Eye (tissue), 1 donor: ENCODE results near the gene UBA7.

Experiments
- DNase-seq: peaks from one replicate; pipeline ENCODE4 v3.0.0-alpha.2; 2015

Gene UBA7

DNA sequence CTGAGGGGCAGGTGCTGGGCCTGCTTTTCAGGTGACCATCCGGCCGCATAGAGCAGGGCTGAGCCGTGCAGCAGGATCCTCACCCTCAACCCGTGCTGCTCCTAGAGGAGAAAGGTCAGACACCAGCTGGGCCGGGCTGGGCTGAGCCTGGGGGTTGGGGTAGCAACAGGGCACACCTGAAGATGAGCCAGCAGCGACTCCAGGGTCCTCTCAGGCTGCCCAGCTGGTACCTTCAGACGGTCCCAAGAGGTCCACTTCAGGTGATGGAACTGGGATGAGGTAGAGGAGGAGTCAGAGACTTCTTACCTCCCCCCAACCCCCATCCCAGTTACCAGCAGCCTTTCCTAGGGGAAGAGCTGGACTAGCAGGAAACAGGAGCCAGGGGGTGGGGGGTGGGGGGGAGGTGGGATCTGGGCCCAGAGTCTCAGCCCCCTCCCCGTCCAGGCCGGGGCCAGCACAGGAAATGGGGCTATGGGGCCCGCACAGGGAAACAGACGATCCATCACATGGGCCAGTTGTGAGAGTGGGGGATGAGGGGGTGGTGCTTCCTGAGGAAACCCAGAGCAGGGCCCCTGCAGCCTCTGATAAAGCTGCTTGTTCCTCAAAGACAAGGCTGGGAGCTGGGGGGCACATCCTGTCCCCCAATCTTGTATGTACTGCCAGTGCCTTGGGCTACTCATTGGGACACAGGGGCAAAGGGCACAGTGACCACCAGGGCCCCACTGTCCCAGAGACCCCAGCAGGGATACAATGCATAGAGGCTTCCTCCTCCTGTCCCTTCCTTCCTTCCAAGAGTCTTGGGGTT is 7.7 kb downstream of the UBA7 start:
- DNase-seq, result peak; percentile 90

DNA sequence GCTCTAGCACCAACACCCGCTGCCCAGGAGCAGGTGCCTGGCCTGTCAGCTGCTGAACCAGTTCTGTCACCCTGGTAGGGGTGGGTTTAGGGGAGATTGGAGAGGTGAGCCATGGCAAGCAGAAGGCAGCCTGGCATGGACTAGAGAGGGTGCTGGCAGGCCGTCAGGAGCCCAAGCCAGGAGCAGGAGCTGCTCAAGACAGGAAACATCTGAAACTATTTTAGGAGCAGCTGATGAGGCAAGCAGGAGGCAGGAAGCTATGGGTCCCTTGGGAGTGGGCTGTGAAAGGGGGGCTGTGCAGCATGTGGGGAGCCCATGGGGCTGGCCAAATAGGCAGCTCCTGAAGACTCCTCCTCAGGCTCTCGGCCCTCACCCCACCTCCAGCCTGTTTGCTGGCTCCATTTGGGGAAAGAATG is 8.4 kb downstream of the UBA7 start:
- DNase-seq, result peak; percentile 82

DNA sequence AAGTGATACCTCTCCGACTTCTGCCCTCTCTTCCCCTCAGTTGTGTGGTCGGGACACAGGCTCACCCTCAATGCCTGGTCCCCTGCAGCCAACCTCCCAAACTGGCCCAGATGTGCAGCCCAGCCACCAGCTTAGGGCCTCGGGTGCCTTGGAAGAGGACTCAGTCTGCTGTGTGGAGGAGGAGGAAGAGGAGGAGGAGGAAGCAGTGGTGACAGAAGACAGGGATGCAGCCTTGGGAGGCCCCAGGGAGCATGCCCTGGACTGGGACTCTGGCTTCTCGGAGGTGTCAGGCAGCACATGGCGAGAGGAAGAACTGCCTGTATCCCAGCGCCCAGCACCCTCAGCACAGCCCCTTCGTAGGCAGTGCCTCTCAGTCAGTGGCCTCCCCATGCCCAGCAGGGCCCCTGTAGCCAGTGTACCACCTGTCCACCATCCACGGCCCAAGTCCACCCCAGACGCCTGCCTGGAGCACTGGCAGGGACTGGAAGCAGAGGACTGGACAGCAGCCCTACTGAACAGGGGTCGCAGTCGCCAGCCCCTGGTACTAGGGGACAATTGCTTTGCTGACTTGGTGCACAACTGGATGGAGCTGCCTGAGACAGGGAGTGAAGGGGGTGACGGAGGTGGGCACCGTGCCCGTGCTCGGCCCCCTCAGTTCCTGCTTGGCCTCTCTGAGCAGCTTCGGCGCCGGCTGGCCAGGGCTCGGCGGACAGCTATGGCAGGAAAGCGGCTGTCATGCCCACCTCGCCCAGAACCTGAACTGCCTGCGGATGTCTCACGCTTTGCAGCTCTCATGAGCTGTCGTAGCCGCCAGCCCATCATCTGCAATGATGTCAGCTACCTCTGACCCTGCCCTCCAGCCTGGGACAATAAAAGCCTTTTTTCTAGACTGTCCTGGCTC is 9.4 kb downstream of the UBA7 start:
- DNase-seq, result no peak

DNA sequence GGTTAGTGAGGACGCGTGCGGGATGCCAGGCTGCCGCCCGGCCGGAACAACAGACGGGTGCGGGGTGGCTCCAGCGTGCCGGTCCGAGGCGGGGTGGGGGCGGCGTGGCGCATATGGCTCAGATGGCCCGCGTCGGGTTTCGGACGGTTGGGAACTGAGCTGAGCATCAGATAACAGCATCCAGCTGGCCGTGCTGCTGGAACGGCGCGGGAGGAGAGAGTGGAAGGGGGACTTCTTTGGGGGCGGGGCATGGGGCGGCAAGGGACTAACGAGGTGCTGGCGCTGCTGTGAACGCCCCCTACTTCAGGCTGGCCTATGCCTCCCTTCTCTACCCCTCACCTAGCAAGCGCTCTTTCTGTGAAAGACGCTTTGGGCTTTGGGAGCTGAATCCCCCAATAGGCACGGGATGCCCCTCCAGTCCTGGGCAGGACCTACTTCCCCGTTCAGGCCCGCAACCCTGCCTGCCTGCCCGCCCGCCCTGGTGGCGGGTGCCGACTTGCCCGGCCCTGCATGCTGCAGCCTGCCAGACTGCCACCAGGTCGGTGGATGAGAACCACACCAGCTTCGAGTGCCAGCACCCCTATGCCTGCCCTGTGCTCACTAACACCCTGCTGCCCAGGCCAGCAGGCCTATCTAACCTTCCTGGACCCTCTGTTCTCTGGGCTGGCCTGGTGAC is 10.2 kb downstream of the UBA7 start:
- no peak for DNase-seq

DNA sequence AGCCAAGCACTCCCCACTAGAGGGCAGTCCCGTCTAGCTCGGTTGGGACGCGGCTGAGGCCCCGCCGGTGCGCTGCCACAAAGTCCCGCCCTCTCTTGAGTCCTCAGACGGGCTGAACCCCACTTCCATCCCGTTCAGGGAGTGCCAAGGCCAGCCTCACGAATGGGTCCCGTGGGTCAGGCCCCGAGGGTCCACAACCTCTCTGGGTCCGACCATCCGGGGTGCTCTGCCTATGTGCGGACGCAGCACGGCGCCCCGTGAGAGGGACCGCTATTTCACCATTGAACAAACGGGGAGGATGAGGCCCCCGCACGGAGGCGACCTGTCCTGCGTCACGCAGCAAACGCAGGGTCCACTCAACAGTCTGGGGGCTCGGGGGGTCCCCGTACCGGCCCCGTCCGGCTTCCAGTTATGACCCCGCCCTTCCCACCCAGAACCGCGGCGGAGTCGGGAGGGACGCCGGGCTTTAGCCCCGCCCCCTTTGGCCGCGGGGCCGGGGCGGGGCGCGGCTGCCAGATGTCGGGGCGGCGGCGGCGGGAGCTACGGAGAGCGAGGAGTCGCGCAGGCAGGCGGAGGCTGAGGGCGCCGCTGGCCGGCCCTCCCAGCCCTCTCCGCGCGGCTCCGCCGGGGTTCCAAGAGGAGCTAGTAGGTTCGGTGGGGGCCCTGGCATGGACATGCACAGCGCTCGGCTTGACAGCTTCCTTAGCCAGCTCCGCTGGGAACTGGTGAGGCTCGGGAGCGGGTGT is 10.9 kb downstream of the UBA7 start, which contains the start of gene INKA1:
TSS of gene INKA1 (plus strand) at position 543 of the 746 bp plus-strand sequence. CDS start at position 675, 132 bp downstream.
- DNase-seq, result peak; percentile 96

DNA sequence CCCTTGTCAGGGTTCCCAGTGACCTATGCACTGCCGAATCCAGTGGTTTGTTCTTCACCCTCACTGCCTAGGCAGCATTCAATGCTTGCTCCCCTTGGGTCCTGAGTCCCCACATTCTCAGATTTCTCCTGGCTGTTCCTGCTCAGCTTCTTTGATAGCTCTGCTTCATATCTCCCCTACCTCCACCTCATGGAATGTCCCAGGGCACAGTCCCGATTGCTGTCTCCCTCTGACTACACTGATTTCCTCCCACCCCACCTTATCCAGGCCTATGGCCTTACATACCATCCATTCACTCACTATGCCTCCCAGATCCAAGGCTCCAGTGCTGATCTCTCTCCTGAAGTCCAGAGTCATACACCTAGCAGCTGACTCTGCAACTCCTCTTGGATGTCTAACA is 12.6 kb downstream of the UBA7 start:
- DNase-seq, result no peak

DNA sequence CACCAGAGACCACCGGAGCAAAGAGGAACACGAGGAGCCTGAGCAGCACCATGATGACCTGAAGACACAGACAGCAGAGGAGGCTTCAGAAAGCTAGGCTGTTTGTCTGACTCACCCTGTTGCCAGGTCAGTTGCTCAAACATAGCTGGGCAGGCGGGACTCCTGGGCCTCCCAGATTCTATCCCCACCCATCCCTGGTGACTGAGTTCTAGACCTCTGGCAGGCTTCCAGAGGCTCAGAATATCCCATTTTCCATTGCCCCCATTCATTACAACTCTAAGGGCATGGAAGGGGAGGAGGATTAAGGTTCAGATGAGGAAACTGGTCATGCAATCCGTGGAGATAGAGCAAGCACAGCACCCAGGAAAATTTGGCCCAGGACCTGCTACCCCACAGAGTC is 14.0 kb downstream of the UBA7 start, which contains the start of gene CDHR4:
TSS of gene CDHR4 (minus strand) at position 113 of the 400 bp plus-strand sequence. CDS start at position 52, 61 bp downstream.
- DNase-seq, result no peak

DNA sequence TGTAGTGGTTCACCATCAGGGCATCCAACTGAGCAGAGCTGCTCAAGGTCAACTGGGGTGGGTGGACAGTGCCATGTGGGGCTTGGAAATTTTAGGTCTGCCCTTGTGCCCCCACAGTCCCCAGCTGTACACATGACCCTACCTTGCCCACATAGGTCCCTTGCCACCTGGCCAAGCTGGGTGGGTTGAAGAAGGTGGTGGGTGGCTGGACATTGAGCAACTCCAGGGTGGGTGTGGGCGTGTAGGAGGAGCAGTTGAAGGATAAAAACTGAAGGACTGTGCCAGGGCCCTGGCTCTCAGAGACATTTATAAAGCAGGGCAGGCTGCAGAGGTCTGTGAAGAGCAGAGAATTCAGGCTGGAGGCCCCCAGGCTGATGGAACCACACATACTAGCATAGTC is 14.6 kb downstream of the UBA7 start:
- no peak for DNase-seq

DNA sequence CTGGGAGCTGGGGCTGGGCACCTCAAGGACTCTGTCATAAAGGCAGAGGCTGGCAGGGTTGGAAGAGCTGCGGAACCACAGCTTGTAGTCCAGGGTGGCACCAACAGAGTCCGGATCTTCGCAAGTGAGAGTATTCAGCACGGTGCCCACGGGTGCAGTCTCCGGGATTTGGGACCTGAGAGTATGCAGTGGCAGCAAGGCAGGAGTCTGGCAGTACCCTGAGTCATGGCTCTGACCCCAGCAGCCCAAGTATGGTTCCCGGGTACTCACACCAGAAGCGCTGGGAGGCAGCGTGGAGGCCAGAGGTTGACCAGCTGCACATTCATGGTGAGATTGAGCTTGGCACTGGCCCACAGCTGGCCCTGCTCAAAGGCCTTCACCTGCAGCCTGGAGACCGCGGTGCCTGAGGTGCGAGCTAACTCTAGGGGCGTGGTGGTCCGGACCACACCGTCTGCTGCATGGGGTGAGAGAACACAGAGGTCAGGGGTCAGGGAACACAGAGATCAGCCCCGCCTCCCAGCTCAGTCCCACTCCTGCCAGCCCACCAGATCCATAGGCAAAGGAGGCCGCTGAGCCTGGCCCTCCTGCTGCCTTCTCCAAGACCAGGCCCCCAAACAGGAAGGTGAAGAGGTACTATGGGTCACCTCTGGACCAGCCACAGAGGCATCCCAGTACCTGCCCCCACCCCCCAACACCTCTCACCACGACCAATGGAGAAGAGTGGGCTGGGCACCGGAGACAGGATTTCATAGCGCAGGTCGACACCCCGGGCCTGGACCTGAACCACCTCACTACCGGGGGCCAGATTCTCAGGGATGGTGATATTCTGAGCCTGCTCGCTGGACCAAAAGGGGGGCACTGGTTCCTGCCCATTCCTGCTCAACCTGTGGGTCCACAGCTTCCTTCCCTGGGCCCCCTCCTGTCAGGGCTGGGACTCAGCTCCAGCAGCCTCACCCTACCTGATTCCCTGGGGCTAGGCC is 18.5 kb downstream of the UBA7 start:
- DNase-seq, result no peak

DNA sequence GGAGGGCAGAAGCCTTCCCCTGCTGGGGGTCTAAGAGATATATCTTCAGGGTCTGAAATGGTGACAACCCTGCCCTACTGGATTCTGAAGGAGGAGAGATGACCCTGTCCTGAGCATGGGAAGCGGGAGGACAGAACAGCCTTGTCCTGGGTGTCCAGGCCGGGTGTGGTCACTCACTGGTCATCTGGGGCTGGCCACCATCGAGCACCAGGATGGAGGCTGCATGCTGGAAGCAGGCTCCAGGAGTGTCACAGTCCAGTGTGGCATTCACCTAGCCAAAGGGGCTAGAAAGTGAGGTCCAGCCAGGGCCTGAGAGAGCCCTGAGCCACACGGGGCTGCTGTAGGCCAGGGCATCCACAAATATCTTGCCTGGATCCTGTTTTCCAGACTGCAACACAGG is 19.3 kb downstream of the UBA7 start:
- no peak for DNase-seq

DNA sequence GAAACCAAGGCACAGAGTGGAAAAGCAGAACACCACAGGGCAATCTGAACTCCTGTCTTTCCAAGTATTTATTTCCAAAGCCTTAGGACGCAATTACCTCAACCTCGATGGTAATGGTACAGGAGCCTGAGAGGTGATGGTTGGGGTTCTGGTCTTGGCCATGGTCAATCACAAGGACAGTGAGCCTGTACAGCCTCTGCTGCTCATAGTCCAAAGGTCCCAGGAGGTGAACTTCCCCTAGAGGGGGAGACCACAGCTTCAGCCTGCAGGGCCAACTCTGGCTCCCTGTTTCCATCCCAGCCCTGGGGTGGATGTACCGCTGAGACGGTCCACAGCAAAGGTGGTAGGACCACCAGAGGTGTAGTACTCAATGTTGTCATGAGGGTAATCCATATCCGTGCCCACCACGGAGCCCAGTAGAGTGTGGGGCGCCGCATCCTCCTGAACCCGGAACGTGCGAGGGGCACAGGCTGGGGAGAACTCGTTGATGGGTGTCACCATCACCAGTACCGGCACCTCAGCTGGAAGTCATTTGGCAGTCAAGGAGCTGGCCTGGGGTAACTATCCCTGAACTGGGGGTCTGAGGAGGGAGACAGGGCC is 20.2 kb downstream of the UBA7 start:
- no peak for DNase-seq

DNA sequence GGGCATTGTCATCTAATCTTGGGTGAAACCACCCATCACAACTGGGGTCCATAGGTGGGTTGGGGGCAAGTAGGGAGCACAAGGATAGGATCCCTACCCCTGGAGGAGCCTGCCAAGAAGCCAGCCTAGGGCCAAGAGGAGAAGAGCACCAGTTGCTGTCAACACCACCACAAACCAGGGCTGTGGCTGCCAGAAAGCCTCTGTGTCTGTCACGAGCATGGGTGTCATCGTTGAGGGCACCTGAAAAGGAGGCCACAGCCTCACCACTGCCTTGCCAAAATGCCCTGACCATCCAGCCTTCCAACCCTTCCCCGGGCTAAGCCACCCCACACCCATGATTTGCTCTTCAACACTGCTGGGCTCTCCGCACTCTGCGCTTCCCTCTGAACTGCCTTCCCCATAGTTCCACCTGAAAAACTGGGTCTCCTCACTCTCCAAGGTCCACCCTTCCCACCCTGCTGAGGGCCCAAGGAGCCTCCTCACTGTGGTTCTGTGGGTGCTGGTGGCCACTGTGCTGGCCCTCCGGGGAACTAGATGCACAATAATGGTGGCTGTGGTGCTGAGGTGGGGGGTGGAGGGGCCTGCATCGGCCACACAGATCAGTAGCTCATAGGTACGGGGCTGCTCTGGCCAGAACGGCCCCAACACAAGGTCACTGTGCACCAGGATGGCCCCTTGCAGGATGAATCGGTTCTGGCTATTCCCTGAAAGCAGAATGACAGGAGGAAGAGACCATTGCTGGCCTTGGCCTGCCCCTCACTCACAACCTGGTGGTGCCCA is 21.2 kb downstream of the UBA7 start:
- no peak for DNase-seq

DNA sequence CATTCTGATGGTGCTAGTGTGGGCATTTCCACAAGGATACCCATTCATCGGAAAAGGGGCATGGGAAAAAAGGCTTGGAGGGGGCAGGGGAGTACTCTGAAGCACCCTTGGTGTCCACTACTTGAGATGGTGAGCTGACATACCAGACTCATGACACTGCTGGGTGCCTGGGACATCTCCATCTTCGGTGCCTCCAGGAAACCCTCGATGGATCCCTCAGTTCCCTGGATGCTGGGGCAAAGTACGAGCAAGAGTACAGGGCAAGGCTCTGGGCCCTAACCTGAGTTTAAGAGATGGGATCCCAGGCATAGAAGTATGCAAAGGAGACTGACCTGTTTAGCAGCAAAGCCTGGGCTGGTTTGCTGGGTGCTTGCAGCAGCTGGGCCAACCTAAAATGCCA is 22.2 kb downstream of the UBA7 start:
- DNase-seq, result no peak

DNA sequence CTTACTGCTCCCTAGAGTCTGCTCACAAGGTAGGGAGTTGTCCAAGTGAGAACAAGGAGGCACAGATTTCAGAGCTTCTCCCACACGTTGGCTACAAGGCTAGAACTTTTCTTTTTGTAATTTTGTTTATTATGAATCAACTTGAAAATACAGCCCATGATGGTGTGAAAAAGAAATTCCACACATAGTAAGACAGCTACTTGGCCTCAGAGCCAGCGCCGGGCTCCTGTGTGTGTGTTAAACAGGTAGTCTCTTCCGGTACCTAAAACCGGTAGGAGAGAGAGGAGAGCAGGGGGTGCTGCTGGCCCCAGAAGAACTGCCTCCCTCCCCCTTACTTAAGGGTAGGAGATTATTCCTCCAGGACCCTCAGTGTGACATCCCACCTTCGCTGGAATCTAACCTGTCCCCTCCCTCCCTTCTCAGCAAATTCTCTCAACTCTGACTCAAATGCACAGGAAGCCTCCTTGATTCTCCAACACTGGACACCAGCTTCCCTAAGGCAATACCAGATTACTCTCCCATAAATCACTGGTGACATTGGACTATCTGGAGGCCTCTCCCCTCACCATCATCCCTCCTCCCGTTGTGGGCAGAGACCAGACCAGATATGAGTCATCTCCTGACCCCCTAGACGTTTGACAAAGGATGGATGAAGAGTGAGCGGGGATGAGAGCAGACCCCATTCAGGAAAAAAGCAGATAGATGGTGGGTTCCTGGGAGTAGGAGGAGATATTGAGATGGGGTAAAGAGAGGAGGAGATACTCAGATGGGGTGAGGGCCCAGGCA is 22.9 kb downstream of the UBA7 start:
- no peak for DNase-seq

DNA sequence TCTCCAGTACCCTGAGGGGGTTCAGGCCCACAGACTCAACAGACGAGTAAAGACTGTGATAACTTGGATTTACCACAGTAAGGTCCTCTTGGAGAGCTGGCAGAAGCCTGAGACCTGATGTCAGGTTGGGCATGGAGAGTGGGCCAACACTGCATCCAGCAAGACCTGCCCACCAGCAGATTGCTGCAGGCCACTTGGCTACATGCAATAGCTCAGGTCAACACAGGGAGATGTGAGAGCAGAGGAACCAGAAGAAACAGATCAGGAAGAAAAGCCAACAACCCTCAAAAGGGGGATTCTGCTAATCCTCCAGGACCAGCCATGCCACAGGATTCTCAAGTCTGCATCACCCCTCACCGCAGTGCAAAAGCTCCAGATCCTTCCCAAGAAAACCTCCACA is 25.7 kb downstream of the UBA7 start:
- DNase-seq, result no peak

DNA sequence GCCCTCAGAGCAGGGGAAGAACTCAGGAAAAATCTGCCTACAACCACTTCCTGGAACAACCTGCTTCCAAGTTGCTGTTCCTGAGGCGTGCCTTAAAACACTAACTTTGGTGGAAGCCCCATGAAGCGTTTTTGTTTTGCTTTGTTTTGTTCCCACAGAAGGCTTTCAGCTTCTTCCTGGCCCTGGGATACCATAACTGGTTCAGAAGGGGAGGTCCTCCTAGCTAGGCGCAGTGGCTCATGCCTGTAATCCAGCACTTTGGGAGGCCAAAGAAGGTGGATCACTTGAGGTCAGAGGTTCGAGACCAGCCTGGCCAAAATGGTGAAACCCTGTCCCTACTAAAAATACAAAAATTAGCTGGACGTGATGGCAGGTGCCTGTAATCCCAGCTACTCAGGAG is 26.2 kb downstream of the UBA7 start:
- DNase-seq, result no peak

DNA sequence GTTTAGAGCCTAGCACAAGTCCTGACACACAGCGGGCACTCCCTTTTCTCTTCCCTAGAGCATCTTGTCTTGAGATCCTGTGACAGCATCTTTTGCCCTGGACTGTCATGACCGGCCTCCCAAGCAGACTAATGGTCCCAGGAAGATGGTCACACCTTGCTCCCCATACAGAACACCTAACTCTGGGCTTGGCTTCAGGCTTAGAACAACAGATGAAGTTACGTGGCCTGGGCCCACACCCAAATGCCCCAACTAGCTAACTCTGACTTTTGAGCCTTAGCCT is 26.6 kb downstream of the UBA7 start:
- DNase-seq, result no peak

DNA sequence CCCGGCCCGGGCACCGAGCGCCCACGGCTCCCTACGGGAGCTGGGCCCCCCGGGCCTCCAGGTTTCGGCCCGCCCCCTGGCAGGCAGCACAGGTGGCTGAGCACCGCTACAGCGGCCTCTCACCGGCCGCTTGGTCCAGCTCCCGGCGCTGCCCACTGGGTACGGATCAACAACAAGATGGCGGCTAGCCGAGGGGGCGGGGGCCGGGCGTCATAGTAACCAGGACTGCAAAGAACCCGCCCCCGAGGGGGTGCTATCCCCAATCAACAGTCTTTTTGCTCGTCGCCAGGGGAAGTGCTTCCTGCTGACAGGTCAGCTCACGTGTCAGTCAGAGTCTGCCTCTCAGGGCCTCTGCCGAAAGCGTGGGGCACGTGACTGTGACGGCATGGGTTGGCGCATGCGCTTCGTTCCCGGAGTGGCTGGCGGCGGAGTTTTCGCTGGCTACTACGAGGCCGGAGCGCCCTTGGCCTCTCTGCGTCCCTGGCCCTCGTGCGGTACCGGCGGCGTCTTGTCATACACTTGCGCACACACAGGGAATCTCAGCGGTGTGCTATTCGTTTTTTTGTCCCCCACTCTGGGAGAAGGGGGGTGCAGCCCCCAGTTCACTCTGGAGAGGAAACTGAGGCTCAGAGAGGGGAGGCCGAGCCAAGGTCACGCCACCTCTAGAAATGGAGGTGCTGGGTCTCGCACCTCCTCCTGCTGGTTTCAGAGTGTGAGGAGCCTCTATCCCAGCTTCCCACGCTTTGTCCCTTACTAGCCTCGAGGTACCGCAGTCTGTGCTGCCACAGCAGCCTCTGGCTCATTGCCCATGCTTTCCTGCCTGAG is 27.2 kb downstream of the UBA7 start, which contains the start of gene IP6K1:
TSS of gene IP6K1 (minus strand) at position 186 of the 825 bp plus-strand sequence. CDS start 38,502 bp downstream, outside the sequence.
- DNase-seq, result peak; percentile 100
